HEK293T (cell line): ENCODE data around the gene NDUFV2.

Source experiments
- ARNT ChIP-seq: fragments of 450-650 bp; IDR thresholded peaks from 2 replicates; pipeline ENCODE4 v1.6.1; 2017; ENCODE audit warnings: mild to moderate bottlenecking
- BHLHE40 ChIP-seq: fragments of 450-650 bp; IDR thresholded peaks from 2 replicates; pipeline ENCODE4 v1.6.1; 2016; ENCODE audit warnings: mild to moderate bottlenecking, moderate library complexity, borderline replicate concordance
- FOXM1 ChIP-seq: fragments of 450-650 bp; IDR thresholded peaks from 2 replicates; pipeline ENCODE4 v1.6.1; 2017; ENCODE audit warnings: mild to moderate bottlenecking, borderline replicate concordance
- SP1 ChIP-seq: fragments of 450-650 bp; IDR thresholded peaks from 2 replicates; pipeline ENCODE4 v1.6.1; 2017

GRCh38 chr18:9120796-9121195, 18.3 kb downstream of the NDUFV2 start:
- no peak for TF ChIP-seq FOXM1
- no peak for TF ChIP-seq ARNT
- no peak for TF ChIP-seq SP1
- TF ChIP-seq BHLHE40: no peak
